OCI-LY1 (cell line): ENCODE measurements around the gene TSPYL1.

Source experiments
- H2AFZ ChIP-seq: fragments of 200-600 bp; sonication (generic), shearing (Covaris generic); 2 replicates; pipeline ENCODE4 v1.6.0; 2014; ENCODE audit warnings: antibody characterized with exemption, mild to moderate bottlenecking, low read length
- H3F3A ChIP-seq: fragments of 200-600 bp; sonication (generic), shearing (Covaris generic); 2 replicates; pipeline ENCODE4 v1.6.0; 2014; ENCODE audit warnings: mild to moderate bottlenecking, antibody characterized with exemption, low read length, moderate library complexity; ENCODE audit not compliant: insufficient read depth
- H3K27ac ChIP-seq: fragments of 200-600 bp; sonication (generic); 2 replicates; pipeline ENCODE4 v1.5.1; 2014; ENCODE audit warnings: low read length, mixed run types, mild to moderate bottlenecking, low read depth; ENCODE audit not compliant: poor library complexity, severe bottlenecking
- H3K27me3 ChIP-seq: fragments of 200-600 bp; sonication (generic); 2 replicates; pipeline ENCODE4 v1.6.0; 2014; ENCODE audit warnings: antibody characterized with exemption, mild to moderate bottlenecking, low read length, moderate library complexity; ENCODE audit not compliant: insufficient read depth
- H3K36me3 ChIP-seq: fragments of 200-600 bp; sonication (generic); 2 replicates; pipeline ENCODE4 v1.6.1; 2014; ENCODE audit warnings: mild to moderate bottlenecking, antibody characterized with exemption, low read length, moderate library complexity, mixed read lengths; ENCODE audit not compliant: insufficient read depth
- H3K4me1 ChIP-seq: fragments of 200-600 bp; sonication (generic); 2 replicates; pipeline ENCODE4 v1.5.1; 2014; ENCODE audit warnings: mild to moderate bottlenecking, low read length, moderate library complexity; ENCODE audit not compliant: insufficient read depth, severe bottlenecking
- H3K4me2 ChIP-seq: fragments of 200-600 bp; sonication (generic), shearing (Covaris generic); 2 replicates; pipeline ENCODE4 v1.6.1; 2014; ENCODE audit warnings: low read length
- H3K4me3 ChIP-seq: fragments of 200-600 bp; sonication (generic); 2 replicates; pipeline ENCODE4 v1.5.1; 2014; ENCODE audit warnings: low read length, low read depth, mild to moderate bottlenecking, mixed read lengths; ENCODE audit not compliant: poor library complexity, severe bottlenecking
- H3K79me2 ChIP-seq: fragments of 200-600 bp; shearing (Covaris generic); 2 replicates; pipeline ENCODE4 v1.6.1; 2016; ENCODE audit warnings: mixed run types, low read length, mixed read lengths; ENCODE audit not compliant: insufficient read depth
- H3K9ac ChIP-seq: fragments of 200-600 bp; sonication (generic), shearing (Covaris generic); 2 replicates; pipeline ENCODE4 v1.6.1; 2014; ENCODE audit warnings: mild to moderate bottlenecking, low read length, mixed read lengths
- H3K9me2 ChIP-seq: fragments of 200-600 bp; sonication (generic), shearing (Covaris generic); 2 replicates; pipeline ENCODE4 v1.6.1; 2014; ENCODE audit warnings: low read depth, mild to moderate bottlenecking, low read length, mixed read lengths
- H3K9me3 ChIP-seq: fragments of 200-600 bp; shearing (Covaris generic); 2 replicates; pipeline ENCODE4 v1.6.1; 2014; ENCODE audit warnings: low read length, mixed read lengths
- H4K20me1 ChIP-seq: fragments of 200-600 bp; sonication (generic), shearing (Covaris generic); 2 replicates; pipeline ENCODE4 v1.6.0; 2016; ENCODE audit warnings: mild to moderate bottlenecking, low read length; ENCODE audit not compliant: insufficient read depth
- EZH2 ChIP-seq: fragments of 200-600 bp; sonication (generic), shearing (Covaris generic); IDR thresholded peaks from 2 replicates; pipeline ENCODE4 v1.8.0; 2017; ENCODE audit warnings: borderline replicate concordance, mixed run types, mild to moderate bottlenecking, antibody characterized with exemption, low read length, moderate library complexity, mixed read lengths
- TF ChIP-seq, protein P1 (sequence below): fragments of 200-600 bp; sonication (generic), shearing (Covaris generic); IDR thresholded peaks from 2 replicates; pipeline ENCODE4 v1.5.1; 2017; ENCODE audit warnings: mild to moderate bottlenecking, antibody characterized with exemption, low read length, moderate library complexity, mixed read lengths

The TSPYL1 gene

DNA sequence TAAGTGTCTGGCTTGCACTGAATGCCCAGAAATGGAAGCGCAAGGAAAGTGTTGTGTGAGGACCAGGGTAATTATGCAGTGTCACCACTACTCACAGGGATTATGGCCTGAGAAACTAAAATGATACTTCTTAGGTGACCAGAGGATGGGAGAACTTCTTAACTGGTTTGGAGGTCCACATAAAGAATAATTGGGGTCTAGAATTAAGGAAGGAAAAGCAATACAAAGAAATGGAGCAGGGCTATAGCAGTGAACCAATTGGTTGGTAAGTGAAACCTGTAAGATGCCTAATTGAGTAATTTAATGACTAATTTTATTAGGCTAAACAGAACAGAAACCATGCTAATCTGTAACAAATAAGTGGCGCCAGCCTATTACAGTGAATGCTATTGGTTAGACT is 31.2 kb downstream of the TSPYL1 start:
- no peaks in the 10 kb centered on the region for H3K9me2 ChIP-seq
- no peak overlapping the region for H3K4me3 ChIP-seq
- H4K20me1 ChIP-seq: no peaks in the 10 kb centered on the region
- no peaks in the 10 kb centered on the region for H3K27me3 ChIP-seq
- peaks cover 37% of the 10 kb centered on the region for H3K4me1 ChIP-seq
- peaks cover 15% of the 10 kb centered on the region; the same call in 1 of the 2 replicates for H3K36me3 ChIP-seq
- no peak overlapping the region for H3K27ac ChIP-seq
- H2AFZ ChIP-seq: no peak overlapping the region
- H3K9ac ChIP-seq: no peak overlapping the region
- H3K9me3 ChIP-seq: no peaks in the 10 kb centered on the region
- H3K79me2 ChIP-seq: 0 out of 2 replicates have a peak, but pooled peaks cover 5% of the 10 kb centered on the region
- H3K4me2 ChIP-seq: no peak overlapping the region
- TF ChIP-seq EZH2: no peak
- TF ChIP-seq, protein P1, sequence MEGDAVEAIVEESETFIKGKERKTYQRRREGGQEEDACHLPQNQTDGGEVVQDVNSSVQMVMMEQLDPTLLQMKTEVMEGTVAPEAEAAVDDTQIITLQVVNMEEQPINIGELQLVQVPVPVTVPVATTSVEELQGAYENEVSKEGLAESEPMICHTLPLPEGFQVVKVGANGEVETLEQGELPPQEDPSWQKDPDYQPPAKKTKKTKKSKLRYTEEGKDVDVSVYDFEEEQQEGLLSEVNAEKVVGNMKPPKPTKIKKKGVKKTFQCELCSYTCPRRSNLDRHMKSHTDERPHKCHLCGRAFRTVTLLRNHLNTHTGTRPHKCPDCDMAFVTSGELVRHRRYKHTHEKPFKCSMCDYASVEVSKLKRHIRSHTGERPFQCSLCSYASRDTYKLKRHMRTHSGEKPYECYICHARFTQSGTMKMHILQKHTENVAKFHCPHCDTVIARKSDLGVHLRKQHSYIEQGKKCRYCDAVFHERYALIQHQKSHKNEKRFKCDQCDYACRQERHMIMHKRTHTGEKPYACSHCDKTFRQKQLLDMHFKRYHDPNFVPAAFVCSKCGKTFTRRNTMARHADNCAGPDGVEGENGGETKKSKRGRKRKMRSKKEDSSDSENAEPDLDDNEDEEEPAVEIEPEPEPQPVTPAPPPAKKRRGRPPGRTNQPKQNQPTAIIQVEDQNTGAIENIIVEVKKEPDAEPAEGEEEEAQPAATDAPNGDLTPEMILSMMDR: no peak
- H3F3A ChIP-seq: no peaks in the 10 kb centered on the region

DNA sequence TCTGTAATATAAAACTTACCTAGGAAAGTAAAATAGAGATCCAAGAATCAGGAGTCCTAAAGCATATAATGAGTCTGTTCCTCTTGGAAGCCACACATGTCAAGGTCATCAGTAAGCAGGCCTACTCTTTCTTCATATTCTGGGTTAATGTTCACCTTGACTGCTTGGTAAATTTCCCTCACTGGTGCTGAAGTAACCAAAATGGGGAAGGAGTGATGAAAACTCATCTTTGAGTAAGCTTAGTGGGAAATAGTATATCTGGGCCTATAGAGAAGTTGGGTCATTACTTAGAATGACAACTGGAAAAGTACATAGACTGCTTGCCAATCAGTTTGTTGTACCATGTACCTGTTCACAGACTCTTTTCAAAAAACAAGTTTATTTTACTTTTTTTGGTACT is 32.4 kb downstream of the TSPYL1 start:
- peaks cover 27% of the 10 kb centered on the region for H3K4me1 ChIP-seq
- no peaks in the 10 kb centered on the region for H3K27me3 ChIP-seq
- no peak overlapping the region for H3K4me2 ChIP-seq
- 0 out of 2 replicates have a peak, but pooled peaks cover under 1% of the 10 kb centered on the region for H3K79me2 ChIP-seq
- no peak overlapping the region for H2AFZ ChIP-seq
- no peak overlapping the region for H3K9ac ChIP-seq
- H3K36me3 ChIP-seq: peaks cover 12% of the 10 kb centered on the region; the same call in 1 of the 2 replicates
- H4K20me1 ChIP-seq: no peaks in the 10 kb centered on the region
- TF ChIP-seq, protein P1: no peak
- TF ChIP-seq EZH2: no peak
- no peaks in the 10 kb centered on the region for H3K9me3 ChIP-seq
- H3K9me2 ChIP-seq: no peaks in the 10 kb centered on the region
- no peak overlapping the region for H3K27ac ChIP-seq
- no peaks in the 10 kb centered on the region for H3F3A ChIP-seq
- no peak overlapping the region for H3K4me3 ChIP-seq

DNA sequence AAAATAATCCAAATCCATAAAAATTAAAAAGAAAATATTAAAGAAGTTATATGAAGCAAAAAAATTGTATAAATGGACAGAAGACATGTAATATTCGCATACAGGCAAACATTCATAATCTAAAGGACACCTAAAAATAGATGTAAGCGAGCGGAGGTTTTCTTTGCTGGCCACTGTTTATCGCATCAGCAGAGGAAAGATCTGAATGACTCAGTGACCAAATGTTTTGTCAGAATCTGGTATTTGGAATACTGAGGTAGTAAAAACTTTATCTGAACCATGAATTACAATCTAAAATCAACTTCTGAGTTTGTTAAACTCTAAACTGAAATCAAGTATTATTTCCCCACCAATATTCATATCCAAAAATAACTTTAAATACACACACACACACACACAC is 33.6 kb downstream of the TSPYL1 start:
- Histone ChIP-seq H3K27ac (no peak overlapping the region), H3K4me1 (peaks cover 15% of the 10 kb centered on the region), H3F3A (no peaks in the 10 kb centered on the region), H3K9me2 (no peaks in the 10 kb centered on the region), H3K4me3 (no peak overlapping the region), H2AFZ (no peak overlapping the region), H4K20me1 (no peaks in the 10 kb centered on the region), H3K79me2 (no peaks in the 10 kb centered on the region), H3K4me2 (no peak overlapping the region), H3K9me3 (no peaks in the 10 kb centered on the region), H3K36me3 (0 out of 2 replicates have a peak, but pooled peaks cover 5% of the 10 kb centered on the region), H3K9ac (no peak overlapping the region), H3K27me3 (no peaks in the 10 kb centered on the region)
- TF ChIP-seq, protein P1: no peak
- TF ChIP-seq EZH2: no peak
